ENCODE measurements around the gene RHBG. TPM values are rescaled to one million over a fixed set of nuclear protein-coding genes. Genes with fewer than 3 reads are reported as not detected.
"Not testable (repeated sequence)": the region's sequence is repeated elsewhere in the genome, so short reads cannot be mapped to it uniquely, and the experiment has no call there.

Gene RHBG, protein sequence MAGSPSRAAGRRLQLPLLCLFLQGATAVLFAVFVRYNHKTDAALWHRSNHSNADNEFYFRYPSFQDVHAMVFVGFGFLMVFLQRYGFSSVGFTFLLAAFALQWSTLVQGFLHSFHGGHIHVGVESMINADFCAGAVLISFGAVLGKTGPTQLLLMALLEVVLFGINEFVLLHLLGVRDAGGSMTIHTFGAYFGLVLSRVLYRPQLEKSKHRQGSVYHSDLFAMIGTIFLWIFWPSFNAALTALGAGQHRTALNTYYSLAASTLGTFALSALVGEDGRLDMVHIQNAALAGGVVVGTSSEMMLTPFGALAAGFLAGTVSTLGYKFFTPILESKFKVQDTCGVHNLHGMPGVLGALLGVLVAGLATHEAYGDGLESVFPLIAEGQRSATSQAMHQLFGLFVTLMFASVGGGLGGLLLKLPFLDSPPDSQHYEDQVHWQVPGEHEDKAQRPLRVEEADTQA
- 1 to 10 TPM in 1 of 7 donors, under 1 TPM in 1, not detected in 5; 0.67 to 1.4 TPM for total RNA-seq
- polyA plus RNA-seq: under 1 TPM; 0.05 to 0.38 (median 0.13) TPM
- long read RNA-seq, donor 1: 0 reads
- long read RNA-seq, donor 2: 0 reads

DNA sequence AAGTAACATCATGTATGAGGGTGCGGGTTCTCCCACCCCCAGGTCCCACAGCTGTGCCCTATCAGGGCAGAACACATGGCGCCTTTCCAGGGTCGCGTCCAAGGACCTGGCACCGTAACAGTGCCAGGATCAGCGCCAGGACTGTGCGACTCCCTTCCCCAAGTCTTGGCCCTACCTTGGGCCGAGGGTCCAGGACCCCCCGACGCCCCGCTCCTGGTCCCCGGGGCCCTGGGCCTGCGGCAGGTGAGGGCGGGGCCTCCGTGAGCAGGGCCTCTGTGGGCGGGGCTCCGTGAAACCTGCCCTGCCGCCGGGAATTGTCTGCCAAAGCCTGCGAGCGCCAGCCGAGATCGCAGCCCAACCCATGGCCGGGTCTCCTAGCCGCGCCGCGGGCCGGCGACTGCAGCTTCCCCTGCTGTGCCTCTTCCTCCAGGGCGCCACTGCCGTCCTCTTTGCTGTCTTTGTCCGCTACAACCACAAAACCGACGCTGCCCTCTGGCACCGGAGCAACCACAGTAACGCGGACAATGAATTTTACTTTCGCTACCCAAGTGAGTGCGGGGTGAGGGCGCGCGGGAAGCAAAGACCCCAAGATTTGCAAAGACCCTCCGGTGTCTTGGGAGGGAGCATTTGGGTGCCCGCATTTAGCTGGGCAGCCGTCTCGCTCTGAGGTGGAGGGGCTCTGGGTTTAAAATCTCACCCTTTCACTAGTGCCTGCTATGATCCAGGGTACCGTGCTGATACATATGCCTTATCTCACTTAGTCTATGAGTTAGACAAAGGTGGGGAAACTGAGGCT lies at the start of gene RHBG:
RHBG (plus strand) TSS at position 323 of the 796 bp plus-strand sequence; CDS start at position 362, 39 bp downstream.
- Histone ChIP-seq H3K9me3 (no peaks in the 10 kb centered on the region), H3K27ac (peak within 1 kb of the TSS in 3 of 8 donors; percentile 7 to 58 (median 29)), H3K27me3 (replicated peaks in 1 of 7) (peaks cover 0 to 60% (median 11%) of the 10 kb centered on the region in 7 donors), H3K4me1 (peaks cover 3 to 22% (median 9%) of the 10 kb centered on the region in 6 donors), H3K4me3 (peak within 1 kb of the TSS; percentile 22 to 62 (median 30)), H3K36me3 (no peaks in the 10 kb centered on the region)
- peak; percentile 83 for DNase-seq
- WGBS, 5 donors: 10 to 14% (median 11%) methylated on average over 9 to 48 of the region's 48 CpGs
- intact Hi-C loops (cut with DNase I; ENCODE audit: low total_unique reads): no loop called here
- TF ChIP-seq, protein P1, sequence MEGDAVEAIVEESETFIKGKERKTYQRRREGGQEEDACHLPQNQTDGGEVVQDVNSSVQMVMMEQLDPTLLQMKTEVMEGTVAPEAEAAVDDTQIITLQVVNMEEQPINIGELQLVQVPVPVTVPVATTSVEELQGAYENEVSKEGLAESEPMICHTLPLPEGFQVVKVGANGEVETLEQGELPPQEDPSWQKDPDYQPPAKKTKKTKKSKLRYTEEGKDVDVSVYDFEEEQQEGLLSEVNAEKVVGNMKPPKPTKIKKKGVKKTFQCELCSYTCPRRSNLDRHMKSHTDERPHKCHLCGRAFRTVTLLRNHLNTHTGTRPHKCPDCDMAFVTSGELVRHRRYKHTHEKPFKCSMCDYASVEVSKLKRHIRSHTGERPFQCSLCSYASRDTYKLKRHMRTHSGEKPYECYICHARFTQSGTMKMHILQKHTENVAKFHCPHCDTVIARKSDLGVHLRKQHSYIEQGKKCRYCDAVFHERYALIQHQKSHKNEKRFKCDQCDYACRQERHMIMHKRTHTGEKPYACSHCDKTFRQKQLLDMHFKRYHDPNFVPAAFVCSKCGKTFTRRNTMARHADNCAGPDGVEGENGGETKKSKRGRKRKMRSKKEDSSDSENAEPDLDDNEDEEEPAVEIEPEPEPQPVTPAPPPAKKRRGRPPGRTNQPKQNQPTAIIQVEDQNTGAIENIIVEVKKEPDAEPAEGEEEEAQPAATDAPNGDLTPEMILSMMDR (IDR thresholded peaks at IDR 0.05 in 8 of 11, conservative IDR thresholded peaks at IDR 0.05 in 3 of 11): no peak
- TF ChIP-seq POLR2AphosphoS5 (IDR thresholded peaks at IDR 0.05) (peak in 2 of 3 donors; percentile 44 to 52), POLR2A (IDR thresholded peaks at IDR 0.05) (no peak)

DNA sequence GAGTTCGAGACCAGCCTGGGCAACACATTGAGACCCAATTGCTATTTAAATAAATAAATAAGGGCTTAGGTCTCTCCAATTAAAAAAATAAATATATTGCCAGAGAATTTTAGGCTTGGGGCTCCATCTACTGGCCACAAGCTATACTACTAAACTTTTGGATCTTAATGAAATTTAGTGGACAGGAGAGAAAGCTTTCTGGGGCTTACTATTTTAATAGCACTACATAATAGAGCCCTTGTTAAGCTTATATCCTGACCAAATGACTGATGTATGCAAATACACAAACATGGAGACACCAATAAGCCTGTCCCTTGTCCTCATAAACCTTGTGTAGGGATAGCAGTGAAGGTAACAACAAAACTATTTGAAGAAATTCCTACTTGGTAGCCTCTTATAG lies 49.3 kb upstream of the RHBG start:
- no peaks in the 10 kb centered on the region for H3K9me3 ChIP-seq
- TF ChIP-seq POLR2AphosphoS5 (IDR thresholded peaks at IDR 0.05): no peak
- TF ChIP-seq POLR2A (IDR thresholded peaks at IDR 0.05): no peak
- TF ChIP-seq, protein P1 (IDR thresholded peaks at IDR 0.05 in 8 of 11, conservative IDR thresholded peaks at IDR 0.05 in 3 of 11): peak in 7 of 11 experiments; percentile 27 to 61 (median 51)
- no peaks in the 10 kb centered on the region for H3K27me3 ChIP-seq (replicated peaks in 1 of 7)
- no peak overlapping the region for H3K27ac ChIP-seq
- intact Hi-C loops (cut with DNase I; ENCODE audit: low total_unique reads): no loop called here
- H3K4me3 ChIP-seq: no peak overlapping the region
- DNase-seq: no peak
- WGBS, 5 donors: 86 to 98% (median 93%) methylated on average over 1 of the region's 1 CpG
- H3K36me3 ChIP-seq: peaks cover 3 to 100% (median 100%) of the 10 kb centered on the region in 6 donors
- H3K4me1 ChIP-seq: no peaks in the 10 kb centered on the region

DNA sequence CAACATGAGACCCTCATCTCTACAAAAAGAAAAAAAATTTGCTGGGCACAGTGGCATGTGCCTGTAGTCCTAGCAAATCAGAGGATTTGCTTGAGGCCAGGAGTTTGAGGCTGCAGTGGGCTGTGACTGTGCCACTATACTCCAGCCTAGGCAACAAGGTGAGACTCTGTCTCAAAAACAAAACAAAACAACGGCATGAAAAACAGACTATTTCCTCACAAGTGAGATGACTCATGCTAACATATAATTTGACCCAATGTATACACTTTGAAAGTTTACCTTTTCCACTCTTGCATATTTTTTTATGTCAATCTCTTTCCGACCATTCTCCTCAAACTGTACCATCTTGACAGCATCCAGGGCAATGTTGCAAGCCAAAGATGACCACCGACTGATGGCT lies 48.5 kb upstream of the RHBG start:
- DNase-seq: no peak
- TF ChIP-seq POLR2AphosphoS5 (IDR thresholded peaks at IDR 0.05) (no peak), POLR2A (IDR thresholded peaks at IDR 0.05) (no peak)
- TF ChIP-seq, protein P1 (IDR thresholded peaks at IDR 0.05 in 8 of 11, conservative IDR thresholded peaks at IDR 0.05 in 3 of 11): no peak
- Histone ChIP-seq H3K27ac (no peak overlapping the region), H3K4me1 (no peaks in the 10 kb centered on the region), H3K4me3 (no peak overlapping the region), H3K9me3 (no peaks in the 10 kb centered on the region), H3K36me3 (peaks cover 3 to 100% (median 98%) of the 10 kb centered on the region in 6 donors), H3K27me3 (replicated peaks in 1 of 7) (no peaks in the 10 kb centered on the region)
- intact Hi-C loops (cut with DNase I; ENCODE audit: low total_unique reads): no loop called here
- WGBS, 5 donors: 83 to 89% (median 86%) methylated on average over 3 of the region's 3 CpGs

DNA sequence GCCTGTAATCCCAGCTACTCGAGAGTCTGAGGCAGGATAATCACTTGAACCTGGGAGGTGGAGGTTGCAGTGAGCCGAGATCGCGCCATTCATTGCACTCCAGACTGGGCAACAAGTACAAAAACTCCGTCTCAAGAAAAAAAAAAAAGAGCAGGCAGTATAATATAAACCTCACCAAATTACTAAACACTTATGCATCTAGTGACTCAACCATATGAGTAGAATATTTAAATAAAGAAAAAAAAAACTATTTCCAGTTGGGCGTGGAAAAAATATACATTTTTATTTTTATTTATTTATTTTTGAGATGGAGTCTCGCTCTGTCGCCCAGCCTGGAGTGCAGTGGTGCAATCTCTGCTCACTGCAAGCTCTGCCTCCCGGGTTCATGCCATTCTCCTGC lies 45.8 kb upstream of the RHBG start:
- not testable (repeated sequence) for DNase-seq

More for the DNA sequence above, 45.8 kb upstream of the RHBG start:
- H3K4me1 ChIP-seq; H3K4me3 ChIP-seq; H3K27me3 ChIP-seq (replicated peaks in 1 of 7); H3K9me3 ChIP-seq; intact Hi-C loops (cut with DNase I; ENCODE audit: low total_unique reads); H3K27ac ChIP-seq: not testable (repeated sequence)
- H3K36me3 ChIP-seq: peaks cover 0 to 96% (median 77%) of the 10 kb centered on the region in 6 donors
- 93 to 97% (median 94%) methylated on average over 9 of the region's 9 CpGs for WGBS, 5 donors
